Liver (tissue), 9 donors: ENCODE data around the gene TMEM8B. TPM values are rescaled to one million over a fixed set of nuclear protein-coding genes. Genes with fewer than 3 reads are reported as not detected.

Source experiments
- DNase-seq: peaks from one replicate; pipeline ENCODE4 v3.0.0-alpha.2; 2017; ENCODE audit warnings: low spot score
- H3K27ac ChIP-seq, 2 donors: one replicate each; pipeline ENCODE4 v1.7.0; 2013; ENCODE audit warnings: inconsistent platforms in 2 of 2, low read length in 2 of 2, control low read depth in 1 of 2, low read depth in 1 of 2, mild to moderate bottlenecking in 1 of 2
- H3K27me3 ChIP-seq, 4 donors: one replicate each; pipeline versions ENCODE4 v1.6.1 to v1.7.0; 2013; ENCODE audit warnings: low read length in 3 of 4, inconsistent platforms in 1 of 4, mild to moderate bottlenecking in 1 of 4, moderate library complexity in 1 of 4; ENCODE audit not compliant: control insufficient read depth in 4 of 4, insufficient read depth in 4 of 4
- H3K36me3 ChIP-seq, 4 donors: one replicate each; pipeline versions ENCODE4 v1.6.1 to v1.7.0; 2013; ENCODE audit warnings: low read length in 3 of 4, mild to moderate bottlenecking in 3 of 4, low read depth in 1 of 4, moderate library complexity in 1 of 4; ENCODE audit not compliant: control insufficient read depth in 4 of 4, insufficient read depth in 3 of 4
- H3K4me1 ChIP-seq, 4 donors: one replicate each; pipeline versions ENCODE4 v1.6.1 to v1.7.0; 2013; ENCODE audit warnings: low read length in 3 of 4, mild to moderate bottlenecking in 3 of 4, moderate library complexity in 1 of 4; ENCODE audit not compliant: control insufficient read depth in 4 of 4, insufficient read depth in 4 of 4
- H3K4me3 ChIP-seq, 3 donors: one replicate each; pipeline versions ENCODE4 v1.6.1 to v1.7.0; 2013; ENCODE audit warnings: low read length in 3 of 3, control low read depth in 1 of 3, low read depth in 1 of 3, mild to moderate bottlenecking in 1 of 3
- H3K9ac ChIP-seq, 2 donors: one replicate each; pipeline ENCODE4 v1.7.0; 2013; ENCODE audit warnings: low read length in 2 of 2, mild to moderate bottlenecking in 2 of 2, moderate library complexity in 2 of 2, control low read depth in 1 of 2, low read depth in 1 of 2
- H3K9me3 ChIP-seq, 4 donors: one replicate each; pipeline versions ENCODE4 v1.6.1 to v1.7.0; 2013; ENCODE audit warnings: low read length in 3 of 4; ENCODE audit not compliant: control insufficient read depth in 4 of 4
- ATF3 ChIP-seq: IDR thresholded peaks from 2 replicates; pipeline ENCODE4 v1.6.1; 2016; ENCODE audit warnings: antibody characterized with exemption
- CTCF ChIP-seq: fragments of 150-350 bp; IDR thresholded peaks from 2 replicates; pipeline ENCODE4 v1.5.1; 2017; ENCODE audit warnings: improper control_type of control experiment, low read depth, low read length; ENCODE audit not compliant: missing input control
- EGR1 ChIP-seq, 2 donors: IDR thresholded peaks; 2 replicates each; pipeline ENCODE4 v1.6.1; 2016 to 2018; ENCODE audit warnings: antibody characterized with exemption in 2 of 2, low read depth in 2 of 2
- FOXA1 ChIP-seq: IDR thresholded peaks from 2 replicates; pipeline ENCODE4 v1.6.1; 2016; ENCODE audit warnings: antibody characterized with exemption
- FOXA2 ChIP-seq: IDR thresholded peaks from 2 replicates; pipeline ENCODE4 v1.6.1; 2016; ENCODE audit warnings: antibody characterized with exemption
- GABPA ChIP-seq, 2 donors: IDR thresholded peaks in 1 of 2; conservative IDR thresholded peaks in 1 of 2; 2 replicates each; pipeline ENCODE4 v1.6.1; 2016; ENCODE audit warnings: antibody characterized with exemption in 2 of 2, mild to moderate bottlenecking in 1 of 2, moderate library complexity in 1 of 2
- HNF4G ChIP-seq: IDR thresholded peaks from 2 replicates; pipeline ENCODE4 v1.6.1; 2016; ENCODE audit warnings: antibody characterized with exemption
- JUND ChIP-seq, 2 donors: IDR thresholded peaks; 2 replicates each; pipeline ENCODE4 v1.6.1; 2016; ENCODE audit warnings: antibody characterized with exemption in 2 of 2
- MAX ChIP-seq: IDR thresholded peaks from 2 replicates; pipeline ENCODE4 v1.6.1; 2016; ENCODE audit warnings: antibody characterized with exemption
- NR2F2 ChIP-seq: IDR thresholded peaks from 2 replicates; pipeline ENCODE4 v1.6.1; 2016; ENCODE audit warnings: antibody characterized with exemption
- RAD21 ChIP-seq, 2 donors: IDR thresholded peaks; 2 replicates each; pipeline ENCODE4 v1.6.1; 2016; ENCODE audit warnings: antibody characterized with exemption in 2 of 2, mild to moderate bottlenecking in 2 of 2
- REST ChIP-seq: IDR thresholded peaks from 2 replicates; pipeline ENCODE4 v1.6.1; 2016; ENCODE audit warnings: antibody characterized with exemption, mild to moderate bottlenecking
- RXRA ChIP-seq, 2 donors: IDR thresholded peaks; 2 replicates each; pipeline ENCODE4 v1.6.1; 2017 to 2018; ENCODE audit warnings: antibody characterized with exemption in 2 of 2, mild to moderate bottlenecking in 1 of 2
- SP1 ChIP-seq: IDR thresholded peaks from 2 replicates; pipeline ENCODE4 v1.6.1; 2018; ENCODE audit warnings: antibody characterized with exemption, mild to moderate bottlenecking
- TAF1 ChIP-seq: conservative IDR thresholded peaks from 2 replicates; pipeline ENCODE4 v1.6.1; 2016; ENCODE audit warnings: antibody characterized with exemption, mild to moderate bottlenecking
- YY1 ChIP-seq: IDR thresholded peaks from 2 replicates; pipeline ENCODE4 v1.6.1; 2016; ENCODE audit warnings: antibody characterized with exemption, mild to moderate bottlenecking
- ZBTB33 ChIP-seq: IDR thresholded peaks from 2 replicates; pipeline ENCODE4 v1.6.1; 2016; ENCODE audit warnings: antibody characterized with exemption
- WGBS: extraction: QIAGEN DNeasy Blood & Tissue Kit; methylation state at CpG from one replicate; pipeline ENCODE4 v1.1.7; 2013; 5-methylcytosine and 5-hydroxymethylcytosine counted together
- polyA plus RNA-seq, 2 donors: library from polyadenylated mRNA; stranded (reverse) in 1 of 2; unstranded in 1 of 2; fragments of 200-250 nt in 1 of 2; fragments of >200 nt in 1 of 2; fragmentation: Nextera tagmentation in 1 of 2; extraction: Ambion mirVana in 1 of 2; gene quantifications; one replicate each; pipeline versions ENCODE4 v1.2.1 to v1.2.3, GENCODE V29; 2013 to 2015
- total RNA-seq, 2 donors: library from RNA; depleted of rRNA; stranded (reverse); fragments of >200 nt; gene quantifications; one replicate each; pipeline ENCODE4 v1.2.3, GENCODE V29; 2014
- donor health status: healthy.
- donor health status: healthy.
- donor health status: healthy.
- donor health status: healthy.
- donor health status: healthy.

The TMEM8B gene
- total and polyA plus RNA-seq, 4 donors: 1.1 to 5.4 (median 2.7) TPM

- TF ChIP-seq FOXA2: no peak
- TF ChIP-seq SP1: no peak
- no peak for TF ChIP-seq MAX
- no peak for TF ChIP-seq EGR1 (IDR thresholded peaks at IDR 0.05; ENCODE audit: low read depth in 2 of 2)
- no peak for TF ChIP-seq NR2F2
- no peak for TF ChIP-seq TAF1
- TF ChIP-seq RXRA (IDR thresholded peaks at IDR 0.05): no peak
- TF ChIP-seq ZBTB33: no peak
- no peak for TF ChIP-seq REST
- no peak for TF ChIP-seq JUND (IDR thresholded peaks at IDR 0.05)
- TF ChIP-seq ATF3: no peak
- no peak for TF ChIP-seq FOXA1
- no peak for TF ChIP-seq YY1
- no peak for TF ChIP-seq GABPA (IDR thresholded peaks at IDR 0.05 in 1 of 2, conservative IDR thresholded peaks at IDR 0.05 in 1 of 2)
- peaks cover 9 to 34% (median 26%) of the 10 kb centered on the region in 4 donors for H3K4me1 ChIP-seq
These were observed 12.3 kb upstream of the TMEM8B start for GRCh38 chr9:35816708-35817107.

GRCh38 chr9:35818341-35818740 is 10.7 kb upstream of the TMEM8B start:
- Histone ChIP-seq H3K4me3 (no peak overlapping the region), H3K27me3 (no peaks in the 10 kb centered on the region), H3K9ac (no peak overlapping the region), H3K27ac (no peak overlapping the region), H3K9me3 (no peaks in the 10 kb centered on the region), H3K4me1 (peaks cover 4 to 18% (median 11%) of the 10 kb centered on the region in 4 donors), H3K36me3 (no peaks in the 10 kb centered on the region)
- 89% methylated on average over 3 of the region's 3 CpGs for WGBS
- no peak for TF ChIP-seq RXRA (IDR thresholded peaks at IDR 0.05)
- TF ChIP-seq FOXA2: no peak
- no peak for TF ChIP-seq ZBTB33
- TF ChIP-seq TAF1: no peak
- no peak for TF ChIP-seq RAD21 (IDR thresholded peaks at IDR 0.05)
- TF ChIP-seq ATF3: no peak
- TF ChIP-seq HNF4G: no peak
- no peak for TF ChIP-seq CTCF
- DNase-seq: no peak

More at GRCh38 chr9:35816708-35817107, 12.3 kb upstream of the TMEM8B start:
- H3K27me3 ChIP-seq: no peaks in the 10 kb centered on the region
- no peaks in the 10 kb centered on the region for H3K36me3 ChIP-seq
- no peaks in the 10 kb centered on the region for H3K9me3 ChIP-seq
- no peak for DNase-seq
- WGBS: 78% methylated on average over 1 of the region's 1 CpG
- no peak overlapping the region for H3K27ac ChIP-seq
- no peak overlapping the region for H3K9ac ChIP-seq
- no peak overlapping the region for H3K4me3 ChIP-seq
